ENCODE measurements around the gene CXorf58. TPM values are rescaled to one million over a fixed set of nuclear protein-coding genes. Genes with fewer than 3 reads are reported as not detected.

CXorf58 gene
- total and polyA plus RNA-seq, 10 donors = 0.04 to 0.92 (median 0.16) TPM; not detected in 5

DNA sequence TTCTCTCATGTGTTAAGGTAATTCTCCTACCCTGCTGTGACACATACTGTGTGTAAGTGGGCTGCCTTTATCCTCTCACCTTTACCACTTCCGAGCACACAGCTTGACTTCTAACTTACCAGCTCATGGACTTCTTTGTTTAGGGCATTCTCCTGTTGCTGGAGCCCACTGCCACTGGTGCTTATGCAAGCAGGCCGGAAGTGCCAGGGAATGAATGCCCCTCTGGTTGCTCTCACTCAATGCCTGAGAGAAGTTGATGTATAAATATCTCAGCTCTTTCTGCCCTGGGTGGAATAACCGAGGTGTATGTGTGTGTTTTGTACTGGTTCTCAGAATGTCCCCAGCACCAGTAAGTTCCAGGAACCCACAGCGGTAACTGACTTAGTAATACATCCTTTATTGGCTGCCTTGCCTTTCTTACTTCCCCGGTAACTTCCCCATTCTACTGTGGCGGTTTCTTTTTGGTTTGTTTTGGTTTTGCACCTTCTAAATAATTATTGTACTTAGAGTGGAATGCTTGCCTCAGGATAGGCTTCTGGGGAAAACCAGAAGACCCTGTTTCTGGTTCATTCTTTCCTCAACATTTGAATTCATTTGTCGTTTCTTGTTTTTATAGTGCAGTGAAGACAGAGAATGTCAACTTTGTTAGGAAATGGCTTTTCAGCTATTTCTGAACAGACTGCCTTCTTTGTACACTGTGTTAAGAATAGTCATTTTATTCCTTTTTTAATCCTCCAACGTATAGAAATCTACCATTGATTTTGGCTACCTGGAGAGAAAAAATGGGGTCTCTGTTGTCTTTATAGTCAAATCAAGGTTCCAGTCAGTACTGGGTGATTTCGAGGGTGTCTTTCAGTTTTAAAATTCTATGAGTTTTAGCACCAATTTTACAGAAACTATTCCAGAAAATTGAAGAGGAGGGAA is 45.4 kb downstream of the CXorf58 start:
- H3K36me3 ChIP-seq = no peaks in the 10 kb centered on the region
- peaks cover 0 to 18% (median 0%) of the 10 kb centered on the region in 6 donors for H3K4me1 ChIP-seq
- DNase-seq = no peak
- intact Hi-C loops (cut with DNase I; ENCODE audit: low total_unique reads) = no loop called here
- no peaks in the 10 kb centered on the region for H3K9me3 ChIP-seq
- WGBS, 5 donors = 13 to 34% (median 22%) methylated on average over 9 of the region's 9 CpGs
- TF ChIP-seq POLR2A (IDR thresholded peaks at IDR 0.05) = no peak
- no peak for TF ChIP-seq POLR2AphosphoS5 (IDR thresholded peaks at IDR 0.05)
- TF ChIP-seq, protein P1, sequence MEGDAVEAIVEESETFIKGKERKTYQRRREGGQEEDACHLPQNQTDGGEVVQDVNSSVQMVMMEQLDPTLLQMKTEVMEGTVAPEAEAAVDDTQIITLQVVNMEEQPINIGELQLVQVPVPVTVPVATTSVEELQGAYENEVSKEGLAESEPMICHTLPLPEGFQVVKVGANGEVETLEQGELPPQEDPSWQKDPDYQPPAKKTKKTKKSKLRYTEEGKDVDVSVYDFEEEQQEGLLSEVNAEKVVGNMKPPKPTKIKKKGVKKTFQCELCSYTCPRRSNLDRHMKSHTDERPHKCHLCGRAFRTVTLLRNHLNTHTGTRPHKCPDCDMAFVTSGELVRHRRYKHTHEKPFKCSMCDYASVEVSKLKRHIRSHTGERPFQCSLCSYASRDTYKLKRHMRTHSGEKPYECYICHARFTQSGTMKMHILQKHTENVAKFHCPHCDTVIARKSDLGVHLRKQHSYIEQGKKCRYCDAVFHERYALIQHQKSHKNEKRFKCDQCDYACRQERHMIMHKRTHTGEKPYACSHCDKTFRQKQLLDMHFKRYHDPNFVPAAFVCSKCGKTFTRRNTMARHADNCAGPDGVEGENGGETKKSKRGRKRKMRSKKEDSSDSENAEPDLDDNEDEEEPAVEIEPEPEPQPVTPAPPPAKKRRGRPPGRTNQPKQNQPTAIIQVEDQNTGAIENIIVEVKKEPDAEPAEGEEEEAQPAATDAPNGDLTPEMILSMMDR (IDR thresholded peaks at IDR 0.05 in 8 of 11, conservative IDR thresholded peaks at IDR 0.05 in 3 of 11) = no peak
- H3K27me3 ChIP-seq (replicated peaks in 1 of 7) = no peaks in the 10 kb centered on the region
- peak overlapping the region; percentile 44 to 88 (median 77) for H3K27ac ChIP-seq
- peak overlapping the region in 3 of 8 donors; percentile 6 to 51 (median 9) for H3K4me3 ChIP-seq

DNA sequence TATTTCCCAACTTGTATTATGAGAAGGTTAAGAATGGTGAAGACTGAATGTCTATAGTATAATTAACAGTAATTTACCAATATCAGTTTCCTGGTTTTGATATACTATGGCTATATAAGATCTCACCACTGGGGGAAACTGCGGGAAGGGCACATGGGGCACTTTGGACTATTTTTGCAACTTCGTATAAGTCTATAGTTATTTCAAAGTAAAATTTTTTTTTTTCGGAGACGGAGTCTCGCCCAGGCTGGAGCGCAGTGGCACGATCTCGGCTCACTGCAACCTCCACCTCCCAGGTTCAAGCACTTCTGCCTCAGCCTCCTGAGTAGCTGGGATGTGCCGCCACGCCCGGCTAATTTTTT is 46.1 kb downstream of the CXorf58 start:
- WGBS, 5 donors = 86 to 92% (median 89%) methylated on average over 11 of the region's 11 CpGs
- H3K27ac ChIP-seq = peak overlapping the region; percentile 44 to 88 (median 77)

DNA sequence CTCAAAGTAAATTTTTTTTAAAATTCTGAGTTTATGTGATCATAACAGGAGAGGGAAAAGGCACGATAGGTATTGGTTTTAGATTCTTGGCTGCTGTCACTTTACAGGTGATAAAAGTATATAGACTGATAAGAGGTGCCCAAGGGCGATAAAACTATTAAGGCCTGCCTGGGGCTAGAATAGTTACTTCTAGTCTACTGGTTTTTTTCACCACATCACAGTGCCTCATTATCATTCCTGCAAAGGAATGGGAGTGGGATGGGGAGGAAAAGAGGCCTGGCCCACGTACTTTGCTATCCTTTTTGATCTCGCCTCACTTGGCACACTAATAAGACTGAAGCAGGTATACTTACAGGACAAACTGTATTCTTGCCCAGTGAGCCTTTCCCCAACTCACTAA is 46.6 kb downstream of the CXorf58 start:
- no peaks in the 10 kb centered on the region for H3K27me3 ChIP-seq (replicated peaks in 1 of 7)
- intact Hi-C loops (cut with DNase I; ENCODE audit: low total_unique reads) = no loop called here
- no peak for DNase-seq

More for the DNA sequence above, 46.1 kb downstream of the CXorf58 start:
- Histone ChIP-seq H3K9me3 (no peaks in the 10 kb centered on the region), H3K4me1 (peaks cover 0 to 18% (median 0%) of the 10 kb centered on the region in 6 donors), H3K36me3 (no peaks in the 10 kb centered on the region), H3K27me3 (replicated peaks in 1 of 7) (no peaks in the 10 kb centered on the region), H3K4me3 (peak overlapping the region in 2 of 8 donors; percentile 9 to 51)
- DNase-seq = no peak
- intact Hi-C loops (cut with DNase I; ENCODE audit: low total_unique reads) = no loop called here
- TF ChIP-seq POLR2A (IDR thresholded peaks at IDR 0.05) (no peak), POLR2AphosphoS5 (IDR thresholded peaks at IDR 0.05) (no peak)
- TF ChIP-seq, protein P1 (IDR thresholded peaks at IDR 0.05 in 8 of 11, conservative IDR thresholded peaks at IDR 0.05 in 3 of 11) = peak in 1 of 11 experiments; percentile 9

More for the DNA sequence above, 46.6 kb downstream of the CXorf58 start:
- 77 to 96% (median 89%) methylated on average over 4 of the region's 4 CpGs for WGBS, 5 donors
- H3K36me3 ChIP-seq = no peaks in the 10 kb centered on the region
- peaks cover 0 to 18% (median 0%) of the 10 kb centered on the region in 6 donors for H3K4me1 ChIP-seq
- H3K9me3 ChIP-seq = no peaks in the 10 kb centered on the region
- H3K27ac ChIP-seq = peak overlapping the region in 4 of 8 donors; percentile 73 to 88 (median 84)
- TF ChIP-seq POLR2A (IDR thresholded peaks at IDR 0.05) (no peak), POLR2AphosphoS5 (IDR thresholded peaks at IDR 0.05) (no peak)
- TF ChIP-seq, protein P1 (IDR thresholded peaks at IDR 0.05 in 8 of 11, conservative IDR thresholded peaks at IDR 0.05 in 3 of 11) = no peak
- H3K4me3 ChIP-seq = no peak overlapping the region

Data from spleen (tissue), 11 donors.